Measurements from ENCODE around the gene SLFN5. TPM values are rescaled to one million over a fixed set of nuclear protein-coding genes. Genes with fewer than 3 reads are reported as not detected.
"Not testable (repeated sequence)": the region's sequence is repeated elsewhere in the genome, so short reads cannot be mapped to it uniquely, and the experiment has no call there.

SLFN5 gene
- total RNA-seq, 4 donors from 2014 or later, result 21.2 to 22.4 (median 21.6) TPM

DNA sequence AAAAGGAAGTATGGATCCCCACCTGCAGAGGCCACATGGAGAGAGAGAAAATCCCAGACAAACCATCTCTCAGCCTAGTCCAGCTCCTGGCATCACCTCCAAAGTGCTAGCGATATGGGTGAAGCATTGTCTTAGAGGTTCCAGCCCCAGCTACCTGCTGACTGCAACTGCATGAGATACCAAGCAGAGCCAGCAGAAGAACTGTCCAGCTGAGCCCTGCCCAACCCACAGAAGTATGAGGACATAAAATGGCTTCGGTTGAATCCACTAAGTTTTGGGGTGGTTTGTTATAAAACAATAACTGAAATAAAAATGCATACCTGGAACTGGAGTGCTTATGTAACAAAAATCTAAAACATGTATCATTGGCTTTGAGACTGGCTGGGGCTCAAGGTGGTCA lies 20.4 kb upstream of the SLFN5 start:
- Histone ChIP-seq H3K27me3 (no peaks in the 10 kb centered on the region), H3K4me1 (no peaks in the 10 kb centered on the region), H3K36me3 (no peaks in the 10 kb centered on the region), H3K4me3 (no peak overlapping the region), H3K9me3 (peaks cover 0 to 10% (median 0%) of the 10 kb centered on the region in 4 donors), H3K27ac (no peak overlapping the region)
- DNase-seq (ENCODE audit: low spot score in 2 of 2), result no peak
- TF ChIP-seq POLR2A (IDR thresholded peaks at IDR 0.05) (no peak), CTCF (IDR thresholded peaks at IDR 0.05) (no peak), EP300 (IDR thresholded peaks at IDR 0.05) (no peak)
- WGBS, 2 donors, result 93 to 100% methylated on average over 2 of the region's 2 CpGs

DNA sequence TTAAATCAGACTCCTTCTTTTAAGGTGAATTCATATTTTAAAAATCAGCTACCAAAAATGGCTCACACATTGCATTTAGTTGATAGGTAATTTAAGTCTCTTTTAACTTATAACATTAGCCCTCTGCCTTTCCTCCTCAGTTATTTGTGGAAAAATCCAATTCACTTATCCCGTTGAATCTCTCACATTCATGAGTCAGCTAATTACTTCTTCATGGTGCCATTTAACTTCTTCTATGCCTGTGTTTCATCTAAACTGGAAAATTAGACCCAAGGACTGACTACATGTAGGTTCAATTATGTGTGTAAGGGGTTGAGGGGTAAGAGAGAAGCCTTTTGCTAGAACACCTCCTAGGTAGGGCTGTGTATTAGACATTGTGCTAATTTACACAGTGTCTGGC lies 18.4 kb upstream of the SLFN5 start:
- no peak for DNase-seq (ENCODE audit: low spot score in 2 of 2)
- Histone ChIP-seq H3K27me3 (no peaks in the 10 kb centered on the region), H3K9me3 (peaks cover 0 to 10% (median 0%) of the 10 kb centered on the region in 4 donors), H3K4me3 (no peak overlapping the region), H3K36me3 (no peaks in the 10 kb centered on the region), H3K4me1 (no peaks in the 10 kb centered on the region), H3K27ac (no peak overlapping the region)
- TF ChIP-seq CTCF (IDR thresholded peaks at IDR 0.05), result no peak
- TF ChIP-seq POLR2A (IDR thresholded peaks at IDR 0.05), result no peak
- TF ChIP-seq EP300 (IDR thresholded peaks at IDR 0.05), result no peak
- 6 to 8% methylated on average over 1 of the region's 1 CpG for WGBS, 2 donors

DNA sequence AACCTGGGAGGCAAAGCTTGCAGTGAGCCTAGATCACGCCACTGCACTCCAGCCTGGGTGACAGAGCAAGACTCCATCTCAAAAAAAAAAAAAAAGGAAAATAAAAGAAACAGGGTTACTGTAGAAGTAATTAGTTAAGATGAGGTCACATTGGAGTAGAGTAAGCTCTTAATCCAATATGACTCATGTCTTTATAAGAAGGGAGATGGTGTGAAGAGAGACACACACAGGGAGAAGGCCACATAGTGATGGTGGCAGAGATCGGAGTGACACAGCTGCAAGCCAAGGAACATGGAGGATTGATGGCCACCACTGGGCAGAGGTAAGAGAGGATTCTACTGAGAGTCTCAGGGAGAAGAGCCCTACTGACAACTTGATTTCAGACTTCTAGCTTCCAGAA lies 15.3 kb upstream of the SLFN5 start:
- Histone ChIP-seq H3K4me3 (no peak overlapping the region), H3K4me1 (no peaks in the 10 kb centered on the region), H3K36me3 (no peaks in the 10 kb centered on the region), H3K9me3 (peaks cover 0 to 5% (median 0%) of the 10 kb centered on the region in 4 donors), H3K27ac (no peak overlapping the region), H3K27me3 (no peaks in the 10 kb centered on the region)
- WGBS, 2 donors, result 90 to 93% methylated on average over 2 of the region's 2 CpGs
- DNase-seq (ENCODE audit: low spot score in 2 of 2), result no peak
- TF ChIP-seq CTCF (IDR thresholded peaks at IDR 0.05) (no peak), POLR2A (IDR thresholded peaks at IDR 0.05) (no peak), EP300 (IDR thresholded peaks at IDR 0.05) (no peak)

DNA sequence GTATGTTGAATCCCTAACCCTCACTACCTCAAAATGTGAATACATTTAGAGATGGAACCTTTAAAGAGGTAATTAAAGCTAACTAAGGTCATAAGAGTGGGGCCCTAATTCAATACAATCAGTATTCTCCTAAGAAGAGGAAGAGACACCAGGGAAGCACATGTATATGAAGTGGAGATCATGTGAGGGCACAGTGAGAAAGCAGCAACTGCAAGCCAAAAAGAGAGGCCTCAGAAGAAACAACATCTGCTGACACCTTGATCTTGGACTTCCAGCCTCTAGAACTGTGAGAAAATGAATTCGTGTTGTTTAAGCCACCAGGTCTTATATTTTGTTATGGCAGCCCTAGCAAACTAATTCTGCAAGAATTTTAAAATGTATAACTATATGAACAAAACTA lies 13.2 kb upstream of the SLFN5 start:
- Histone ChIP-seq H3K36me3 (no peaks in the 10 kb centered on the region), H3K9me3 (no peaks in the 10 kb centered on the region), H3K4me3 (no peak overlapping the region), H3K4me1 (no peaks in the 10 kb centered on the region), H3K27ac (no peak overlapping the region), H3K27me3 (no peaks in the 10 kb centered on the region)
- no peak for DNase-seq (ENCODE audit: low spot score in 2 of 2)
- TF ChIP-seq POLR2A (IDR thresholded peaks at IDR 0.05), result no peak
- TF ChIP-seq CTCF (IDR thresholded peaks at IDR 0.05), result no peak
- 80 to 84% methylated on average over 1 of the region's 1 CpG for WGBS, 2 donors

- WGBS, 2 donors, result 87 to 90% methylated on average over 4 of the region's 4 CpGs
- not testable (repeated sequence) for H3K27ac ChIP-seq; H3K9me3 ChIP-seq; H3K27me3 ChIP-seq; DNase-seq (ENCODE audit: low spot score in 2 of 2); H3K36me3 ChIP-seq; H3K4me1 ChIP-seq; H3K4me3 ChIP-seq
These were observed 8.6 kb upstream of the SLFN5 start for GRCh38 chr17:35234315-35234714.

DNA sequence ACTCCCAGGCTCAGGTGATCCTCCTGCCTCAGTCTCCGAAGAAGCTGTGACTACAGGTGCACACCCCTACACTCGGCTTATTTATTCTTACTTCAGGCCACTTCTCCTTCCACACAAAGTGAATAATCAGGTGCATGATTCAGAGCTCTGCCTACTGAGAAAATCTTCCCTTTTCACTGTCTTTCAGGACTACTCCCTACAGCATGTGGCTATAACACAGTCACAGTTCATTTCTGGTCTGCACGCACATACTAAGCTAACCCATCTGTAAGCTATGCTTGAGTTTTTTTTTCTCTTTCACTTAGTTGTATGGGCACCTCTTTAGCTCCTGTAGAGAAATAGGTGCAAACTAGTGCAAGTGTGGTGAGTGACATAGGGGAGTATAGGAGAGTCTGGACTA lies 7.6 kb upstream of the SLFN5 start:
- no peak for DNase-seq (ENCODE audit: low spot score in 2 of 2)
- no peak overlapping the region for H3K4me3 ChIP-seq
- no peaks in the 10 kb centered on the region for H3K27me3 ChIP-seq
- H3K9me3 ChIP-seq, result peaks cover 0 to 6% (median 0%) of the 10 kb centered on the region in 4 donors
- H3K36me3 ChIP-seq, result no peaks in the 10 kb centered on the region
- peaks cover 0 to 4% (median 0%) of the 10 kb centered on the region in 4 donors for H3K4me1 ChIP-seq
- TF ChIP-seq CTCF (IDR thresholded peaks at IDR 0.05) (no peak), EP300 (IDR thresholded peaks at IDR 0.05) (no peak), POLR2A (IDR thresholded peaks at IDR 0.05) (no peak)
- 84 to 89% methylated on average over 3 of the region's 3 CpGs for WGBS, 2 donors
- no peak overlapping the region for H3K27ac ChIP-seq
